SK-N-SH treated with all-trans-retinoic acid at 6 μM for 48 hours (cell line): Measurements from ENCODE around the gene ADK.
A peak's percentile ranks its signal among the peaks of the same experiment; 100 is the strongest.

Source experiments
- ATAC-seq: fragments of 200-7000 bp; cut with Tn5 transposase; 3 replicates; pipeline ENCODE4 v1.9.1; 2020; ENCODE audit warnings: mild to moderate bottlenecking, moderate library complexity
- ARNTL ChIP-seq: fragments of 450-650 bp; formaldehyde crosslinking; IDR thresholded peaks from 2 replicates; pipeline ENCODE4 v1.5.0; 2020; ENCODE audit warnings: low read depth, mild to moderate bottlenecking, moderate library complexity, borderline replicate concordance
- BACH2 ChIP-seq: fragments of 250-450 bp; sonication (Bioruptor Pico); IDR thresholded peaks from 2 replicates; pipeline ENCODE4 v1.9.0; 2021; ENCODE audit warnings: mild to moderate bottlenecking, borderline replicate concordance
- CSDC2 ChIP-seq: fragments of 250-450 bp; sonication (Bioruptor Pico); IDR thresholded peaks from 2 replicates; pipeline ENCODE4 v1.5.0; 2020; ENCODE audit warnings: mild to moderate bottlenecking, moderate library complexity
- ESRRG ChIP-seq: fragments of 250-450 bp; sonication (Bioruptor Pico); IDR thresholded peaks from 2 replicates; pipeline ENCODE4 v1.6.1; 2021; ENCODE audit warnings: mild to moderate bottlenecking
- GLIS3 ChIP-seq: fragments of 250-450 bp; sonication (Bioruptor Pico); IDR thresholded peaks from 2 replicates; pipeline ENCODE4 v1.5.0; 2020; ENCODE audit warnings: mild to moderate bottlenecking, moderate library complexity
- ISL1 ChIP-seq: fragments of 250-450 bp; sonication (Bioruptor Pico); IDR thresholded peaks from 2 replicates; pipeline ENCODE4 v2.1.2; 2022; ENCODE audit warnings: mild to moderate bottlenecking, moderate library complexity
- OSR1 ChIP-seq: fragments of 250-450 bp; sonication (Bioruptor Pico); IDR thresholded peaks from 2 replicates; pipeline ENCODE4 v1.8.0; 2022; ENCODE audit warnings: moderate library complexity, mild to moderate bottlenecking, inconsistent platforms
- PPARA ChIP-seq: fragments of 250-450 bp; sonication (Bioruptor Pico); IDR thresholded peaks from 2 replicates; pipeline ENCODE4 v1.5.0; 2020; ENCODE audit warnings: mild to moderate bottlenecking, borderline replicate concordance
- RARB ChIP-seq: fragments of 250-450 bp; sonication (Bioruptor Pico); IDR thresholded peaks from 2 replicates; pipeline ENCODE4 v1.8.0; 2021; ENCODE audit warnings: mild to moderate bottlenecking, moderate library complexity
- SNAI2 ChIP-seq: fragments of 250-450 bp; sonication (Bioruptor Pico); IDR thresholded peaks from 2 replicates; pipeline ENCODE4 v1.5.0; 2020; ENCODE audit warnings: mild to moderate bottlenecking, moderate library complexity
- TCF4 ChIP-seq: fragments of 250-450 bp; sonication (Bioruptor Pico); IDR thresholded peaks from 2 replicates; pipeline ENCODE4 v1.8.0; 2021; ENCODE audit warnings: mild to moderate bottlenecking, moderate library complexity, borderline replicate concordance
- TOX ChIP-seq: fragments of 250-450 bp; sonication (Bioruptor Pico); IDR thresholded peaks from 2 replicates; pipeline ENCODE4 v1.8.0; 2021; ENCODE audit warnings: mild to moderate bottlenecking, moderate library complexity, borderline replicate concordance
- TSHZ2 ChIP-seq: fragments of 250-450 bp; sonication (Bioruptor Pico); IDR thresholded peaks from 2 replicates; pipeline ENCODE4 v1.5.0; 2020; ENCODE audit warnings: mild to moderate bottlenecking, moderate library complexity
- ZC3H10 ChIP-seq: fragments of 250-450 bp; sonication (Bioruptor Pico); IDR thresholded peaks from 2 replicates; pipeline ENCODE4 v1.5.1; 2021; ENCODE audit warnings: mild to moderate bottlenecking, moderate library complexity
- ZFP3 ChIP-seq: fragments of 250-450 bp; sonication (Bioruptor Pico); IDR thresholded peaks from 2 replicates; pipeline ENCODE4 v1.5.0; 2020; ENCODE audit warnings: mild to moderate bottlenecking, moderate library complexity
- ZFP30 ChIP-seq: fragments of 450-650 bp; formaldehyde crosslinking; IDR thresholded peaks from 2 replicates; pipeline ENCODE4 v1.5.0; 2022; ENCODE audit warnings: mild to moderate bottlenecking, moderate library complexity
- ZNF565 ChIP-seq: fragments of 450-650 bp; formaldehyde crosslinking; conservative IDR thresholded peaks from 2 replicates; pipeline ENCODE4 v1.5.0; 2020; ENCODE audit warnings: low read depth, mild to moderate bottlenecking, moderate library complexity
- ZNF70 ChIP-seq: fragments of 450-650 bp; formaldehyde crosslinking; IDR thresholded peaks from 2 replicates; pipeline ENCODE4 v1.5.0; 2020; ENCODE audit warnings: mild to moderate bottlenecking, moderate library complexity
- ZNF8 ChIP-seq: fragments of 450-650 bp; formaldehyde crosslinking; IDR thresholded peaks from 2 replicates; pipeline ENCODE4 v1.5.0; 2020; ENCODE audit warnings: mild to moderate bottlenecking, moderate library complexity
- TF ChIP-seq, protein P1 (sequence below): fragments of 250-450 bp; sonication (Bioruptor Pico); IDR thresholded peaks from 2 replicates; pipeline ENCODE4 v1.5.1; 2021; ENCODE audit warnings: mild to moderate bottlenecking, moderate library complexity
- TF ChIP-seq, protein P2 (sequence below): fragments of 250-450 bp; sonication (Bioruptor Pico); IDR thresholded peaks from 2 replicates; pipeline ENCODE4 v1.8.0; 2021; ENCODE audit warnings: low read depth, mild to moderate bottlenecking, moderate library complexity, borderline replicate concordance
- TF ChIP-seq, protein P3 (sequence below): fragments of 250-450 bp; sonication (Bioruptor Pico); IDR thresholded peaks from 2 replicates; pipeline ENCODE4 v1.8.0; 2020; ENCODE audit warnings: mild to moderate bottlenecking, moderate library complexity, borderline replicate concordance
- TF ChIP-seq, protein P4 (sequence below): fragments of 250-450 bp; sonication (Bioruptor Pico); IDR thresholded peaks from 2 replicates; pipeline ENCODE4 v1.5.1; 2020; ENCODE audit warnings: low read depth, mild to moderate bottlenecking, moderate library complexity

The ADK gene

DNA sequence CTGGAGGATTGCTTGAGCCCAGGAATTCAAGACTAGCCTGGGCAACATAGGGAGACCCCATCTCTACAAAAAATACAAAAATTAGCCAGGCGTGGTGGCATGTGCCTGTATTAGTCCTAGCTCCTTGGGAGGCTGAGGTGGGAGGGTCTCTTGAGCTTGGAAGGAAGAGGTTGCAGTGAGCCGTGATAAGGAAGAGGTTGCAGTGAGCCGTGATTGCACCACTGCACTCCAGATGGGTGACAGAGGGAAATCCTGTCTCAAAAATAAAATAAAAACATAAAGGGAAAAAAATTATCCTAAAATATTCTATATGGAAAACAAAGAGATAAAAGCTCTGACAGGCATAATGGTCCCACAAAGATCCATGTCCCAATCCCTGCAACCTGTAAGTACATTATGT is 587.5 kb downstream of the ADK start:
- no peak for TF ChIP-seq TSHZ2 (CRISPR knock-in tag)
- TF ChIP-seq, protein P1, sequence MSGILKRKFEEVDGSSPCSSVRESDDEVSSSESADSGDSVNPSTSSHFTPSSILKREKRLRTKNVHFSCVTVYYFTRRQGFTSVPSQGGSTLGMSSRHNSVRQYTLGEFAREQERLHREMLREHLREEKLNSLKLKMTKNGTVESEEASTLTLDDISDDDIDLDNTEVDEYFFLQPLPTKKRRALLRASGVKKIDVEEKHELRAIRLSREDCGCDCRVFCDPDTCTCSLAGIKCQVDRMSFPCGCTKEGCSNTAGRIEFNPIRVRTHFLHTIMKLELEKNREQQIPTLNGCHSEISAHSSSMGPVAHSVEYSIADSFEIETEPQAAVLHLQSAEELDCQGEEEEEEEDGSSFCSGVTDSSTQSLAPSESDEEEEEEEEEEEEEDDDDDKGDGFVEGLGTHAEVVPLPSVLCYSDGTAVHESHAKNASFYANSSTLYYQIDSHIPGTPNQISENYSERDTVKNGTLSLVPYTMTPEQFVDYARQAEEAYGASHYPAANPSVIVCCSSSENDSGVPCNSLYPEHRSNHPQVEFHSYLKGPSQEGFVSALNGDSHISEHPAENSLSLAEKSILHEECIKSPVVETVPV: no peak
- TF ChIP-seq CSDC2 (CRISPR knock-in tag): no peak
- TF ChIP-seq ZNF565 (CRISPR knock-in tag): no peak
- no peak for TF ChIP-seq RARB (CRISPR knock-in tag)
- TF ChIP-seq, protein P2, sequence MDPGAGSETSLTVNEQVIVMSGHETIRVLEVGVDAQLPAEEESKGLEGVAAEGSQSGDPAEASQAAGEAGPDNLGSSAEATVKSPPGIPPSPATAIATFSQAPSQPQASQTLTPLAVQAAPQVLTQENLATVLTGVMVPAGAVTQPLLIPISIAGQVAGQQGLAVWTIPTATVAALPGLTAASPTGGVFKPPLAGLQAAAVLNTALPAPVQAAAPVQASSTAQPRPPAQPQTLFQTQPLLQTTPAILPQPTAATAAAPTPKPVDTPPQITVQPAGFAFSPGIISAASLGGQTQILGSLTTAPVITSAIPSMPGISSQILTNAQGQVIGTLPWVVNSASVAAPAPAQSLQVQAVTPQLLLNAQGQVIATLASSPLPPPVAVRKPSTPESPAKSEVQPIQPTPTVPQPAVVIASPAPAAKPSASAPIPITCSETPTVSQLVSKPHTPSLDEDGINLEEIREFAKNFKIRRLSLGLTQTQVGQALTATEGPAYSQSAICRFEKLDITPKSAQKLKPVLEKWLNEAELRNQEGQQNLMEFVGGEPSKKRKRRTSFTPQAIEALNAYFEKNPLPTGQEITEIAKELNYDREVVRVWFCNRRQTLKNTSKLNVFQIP: no peak
- TF ChIP-seq, protein P3, sequence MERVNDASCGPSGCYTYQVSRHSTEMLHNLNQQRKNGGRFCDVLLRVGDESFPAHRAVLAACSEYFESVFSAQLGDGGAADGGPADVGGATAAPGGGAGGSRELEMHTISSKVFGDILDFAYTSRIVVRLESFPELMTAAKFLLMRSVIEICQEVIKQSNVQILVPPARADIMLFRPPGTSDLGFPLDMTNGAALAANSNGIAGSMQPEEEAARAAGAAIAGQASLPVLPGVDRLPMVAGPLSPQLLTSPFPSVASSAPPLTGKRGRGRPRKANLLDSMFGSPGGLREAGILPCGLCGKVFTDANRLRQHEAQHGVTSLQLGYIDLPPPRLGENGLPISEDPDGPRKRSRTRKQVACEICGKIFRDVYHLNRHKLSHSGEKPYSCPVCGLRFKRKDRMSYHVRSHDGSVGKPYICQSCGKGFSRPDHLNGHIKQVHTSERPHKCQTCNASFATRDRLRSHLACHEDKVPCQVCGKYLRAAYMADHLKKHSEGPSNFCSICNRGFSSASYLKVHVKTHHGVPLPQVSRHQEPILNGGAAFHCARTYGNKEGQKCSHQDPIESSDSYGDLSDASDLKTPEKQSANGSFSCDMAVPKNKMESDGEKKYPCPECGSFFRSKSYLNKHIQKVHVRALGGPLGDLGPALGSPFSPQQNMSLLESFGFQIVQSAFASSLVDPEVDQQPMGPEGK (CRISPR knock-in tag): no peak
- no peak for TF ChIP-seq GLIS3
- TF ChIP-seq, protein P4, sequence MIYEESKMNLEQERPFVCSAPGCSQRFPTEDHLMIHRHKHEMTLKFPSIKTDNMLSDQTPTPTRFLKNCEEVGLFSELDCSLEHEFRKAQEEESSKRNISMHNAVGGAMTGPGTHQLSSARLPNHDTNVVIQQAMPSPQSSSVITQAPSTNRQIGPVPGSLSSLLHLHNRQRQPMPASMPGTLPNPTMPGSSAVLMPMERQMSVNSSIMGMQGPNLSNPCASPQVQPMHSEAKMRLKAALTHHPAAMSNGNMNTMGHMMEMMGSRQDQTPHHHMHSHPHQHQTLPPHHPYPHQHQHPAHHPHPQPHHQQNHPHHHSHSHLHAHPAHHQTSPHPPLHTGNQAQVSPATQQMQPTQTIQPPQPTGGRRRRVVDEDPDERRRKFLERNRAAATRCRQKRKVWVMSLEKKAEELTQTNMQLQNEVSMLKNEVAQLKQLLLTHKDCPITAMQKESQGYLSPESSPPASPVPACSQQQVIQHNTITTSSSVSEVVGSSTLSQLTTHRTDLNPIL (CRISPR knock-in tag): no peak
- TF ChIP-seq ISL1: no peak
- no peak for TF ChIP-seq ZC3H10 (CRISPR knock-in tag)
- no peak for TF ChIP-seq TCF4 (CRISPR knock-in tag)
- no peak for TF ChIP-seq ZFP3
- no peak for TF ChIP-seq ZNF8
- TF ChIP-seq BACH2 (CRISPR knock-in tag): no peak
- no peak for TF ChIP-seq ZNF70
- no peak for TF ChIP-seq PPARA (CRISPR knock-in tag)
- TF ChIP-seq ESRRG (CRISPR knock-in tag): no peak
- no peak for TF ChIP-seq OSR1 (CRISPR knock-in tag)
- TF ChIP-seq ARNTL: no peak
- ATAC-seq: no peak

GRCh38 chr10:74738985-74739567 is 588.1 kb downstream of the ADK start:
- ATAC-seq: 0 out of 3 replicates have a peak, but pooled peaks have one; percentile 31
- TF ChIP-seq, protein P2: no peak
- TF ChIP-seq RARB (CRISPR knock-in tag) (no peak), GLIS3 (no peak), TOX (CRISPR knock-in tag) (no peak), ZFP30 (CRISPR knock-in tag) (no peak), SNAI2 (CRISPR knock-in tag) (no peak), ARNTL (no peak), ESRRG (CRISPR knock-in tag) (no peak), ZNF8 (no peak), ZNF70 (no peak), TSHZ2 (CRISPR knock-in tag) (no peak)
- TF ChIP-seq, protein P1: no peak
- TF ChIP-seq, protein P4 (CRISPR knock-in tag): no peak
